Activated CD8-positive, alpha-beta T cell treated with anti-CD3 and anti-CD28 coated beads for 36 hours (primary cell): ENCODE results near the gene LTF. TPM values are rescaled to one million over a fixed set of nuclear protein-coding genes. Genes with fewer than 3 reads are reported as not detected.
"Not testable (repeated sequence)": the region's sequence is repeated elsewhere in the genome, so short reads cannot be mapped to it uniquely, and the experiment has no call there.

Experiments used
- ATAC-seq: fragments of 200-7000 bp; cut with Tn5 transposase; one replicate; pipeline ENCODE4 v1.10.0; 2021; ENCODE audit warnings: mild to moderate bottlenecking, moderate library complexity
- CTCF ChIA-PET: fragments of 350-600 bp; sonication (Branson Sonifier 250); formaldehyde crosslinking; loops from one replicate; lab custom pipeline; 2021; ENCODE audit warnings: antibody characterized with exemption; lab: Charles Lee
- POLR2A ChIA-PET: fragments of 350-600 bp; sonication (Branson Sonifier 250); formaldehyde crosslinking; loops from one replicate; lab custom pipeline; 2021; ENCODE audit warnings: antibody characterized with exemption; lab: Charles Lee
- DNase-seq: peaks from one replicate; pipeline ENCODE4 v3.0.0-alpha.2; 2020
- H3K27ac Mint-ChIP-seq: one replicate; pipeline ENCODE4 v1.8.0; 2021; ENCODE audit warnings: mild to moderate bottlenecking, mixed read lengths
- H3K27me3 Mint-ChIP-seq: one replicate; pipeline ENCODE4 v1.8.0; 2021; ENCODE audit warnings: mixed read lengths
- H3K36me3 Mint-ChIP-seq: one replicate; pipeline ENCODE4 v1.8.0; 2021; ENCODE audit warnings: low read depth, mixed read lengths
- H3K4me1 Mint-ChIP-seq: one replicate; pipeline ENCODE4 v1.8.0; 2021; ENCODE audit warnings: low read depth, mixed read lengths
- H3K4me3 Mint-ChIP-seq: one replicate; pipeline ENCODE4 v1.8.0; 2021; ENCODE audit warnings: mild to moderate bottlenecking, moderate library complexity, mixed read lengths
- H3K9me3 Mint-ChIP-seq: one replicate; pipeline ENCODE4 v1.8.0; 2021; ENCODE audit warnings: mixed read lengths
- CTCF ChIP-seq: fragments of 200-600 bp; IDR thresholded peaks from one replicate; pipeline ENCODE4 v1.8.0; 2022; ENCODE audit warnings: antibody characterized with exemption, mild to moderate bottlenecking
- intact Hi-C: fragments of 100-400 bp; cut with micrococcal nuclease; formaldehyde crosslinking; loops from one replicate; pipeline ENCODE4 v1.10.0; 2022
- total RNA-seq, 2 experiments: library from RNA; stranded (reverse); gene quantifications; one replicate each; pipeline ENCODE4 v1.2.3, GENCODE V29; 2021

The LTF gene
- total RNA-seq, 2 experiments from 2014 or later = not detected

DNA sequence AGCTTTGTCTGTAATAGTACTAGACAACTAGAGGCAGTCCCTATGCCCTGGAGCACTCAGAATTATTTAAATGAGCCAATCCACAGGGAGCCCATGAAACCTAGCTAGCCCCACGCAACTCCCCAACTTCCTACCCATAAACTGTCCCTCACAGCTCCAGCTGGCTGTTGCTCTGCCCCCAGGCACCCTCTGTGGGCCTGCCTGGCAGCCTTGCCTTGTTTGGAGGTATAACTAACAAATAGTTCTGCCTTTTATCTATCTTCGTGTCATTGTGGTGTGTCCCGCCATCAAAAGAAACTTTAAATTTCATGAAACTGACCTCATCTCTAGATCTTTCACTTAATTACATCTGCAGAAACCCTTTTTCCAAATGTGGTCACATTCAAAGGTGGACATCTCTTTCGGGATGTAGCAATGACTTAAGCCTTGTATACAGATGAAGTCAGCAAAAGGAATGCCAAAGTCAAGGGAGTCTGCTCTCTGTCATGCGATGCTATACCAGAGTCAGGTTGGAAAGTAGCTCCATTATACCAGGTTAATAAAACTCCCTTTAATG is 31.3 kb upstream of the LTF start:
- no peak for ATAC-seq
- Mint-ChIP-seq H3K27ac (no peak overlapping the region), H3K9me3 (no peaks in the 10 kb centered on the region), H3K36me3 (no peaks in the 10 kb centered on the region), H3K4me3 (no peak overlapping the region), H3K27me3 (no peaks in the 10 kb centered on the region), H3K4me1 (peaks cover 5% of the 10 kb centered on the region)
- intact Hi-C loops = no loop called here
- CTCF ChIA-PET = interaction anchor here (1.1 to 8.5 kb wide), 5 partner anchors 8 to 134 kb away, joined by 3 to 76 read pairs (median 13); no protein-coding TSS in a partner anchor
- POLR2A ChIA-PET = no interaction called here
- no peak for DNase-seq
- TF ChIP-seq CTCF = no peak

- H3K4me1 Mint-ChIP-seq, CTCF ChIA-PET, H3K9me3 Mint-ChIP-seq, intact Hi-C loops, DNase-seq, H3K4me3 Mint-ChIP-seq, H3K36me3 Mint-ChIP-seq, H3K27me3 Mint-ChIP-seq, ATAC-seq, H3K27ac Mint-ChIP-seq, POLR2A ChIA-PET: not testable (repeated sequence)
Measured at GRCh38 chr3:46494491-46494890, 29.8 kb upstream of the LTF start.

- no peaks in the 10 kb centered on the region for H3K36me3 Mint-ChIP-seq
- ChIA-PET POLR2A (interaction anchor here (0.6 to 1.1 kb wide), 2 partner anchors 30 to 70 kb away, joined by 3 read pairs; no protein-coding TSS in a partner anchor), CTCF (interaction anchor here (1.4 to 13.6 kb wide), 2 partner anchors 66 to 137 kb away, joined by 5 to 254 read pairs; no protein-coding TSS in a partner anchor)
- no peak for TF ChIP-seq CTCF
- DNase-seq = no peak
- H3K4me3 Mint-ChIP-seq = no peak overlapping the region
- H3K4me1 Mint-ChIP-seq = peaks cover 8% of the 10 kb centered on the region
- no peaks in the 10 kb centered on the region for H3K9me3 Mint-ChIP-seq
- no peak for ATAC-seq
- intact Hi-C loops = no loop called here
- no peaks in the 10 kb centered on the region for H3K27me3 Mint-ChIP-seq
- H3K27ac Mint-ChIP-seq = no peak overlapping the region
Measured at GRCh38 chr3:46492890-46493547, 28.3 kb upstream of the LTF start.

GRCh38 chr3:46491089-46492070 is 26.7 kb upstream of the LTF start:
- Mint-ChIP-seq H3K4me1 (peaks cover 8% of the 10 kb centered on the region), H3K4me3 (no peak overlapping the region), H3K27ac (no peak overlapping the region), H3K27me3 (no peaks in the 10 kb centered on the region), H3K36me3 (no peaks in the 10 kb centered on the region), H3K9me3 (no peaks in the 10 kb centered on the region)
- DNase-seq = no peak
- ATAC-seq = no peak
- TF ChIP-seq CTCF = no peak
- ChIA-PET POLR2A (no interaction called here), CTCF (interaction anchor here (5.1 to 13.6 kb wide), 2 partner anchors 68 to 138 kb away, joined by 150 to 254 read pairs; no protein-coding TSS in a partner anchor)
- intact Hi-C loops = no loop called here
